ENCODE measurements around the gene UTP14A.

DNA sequence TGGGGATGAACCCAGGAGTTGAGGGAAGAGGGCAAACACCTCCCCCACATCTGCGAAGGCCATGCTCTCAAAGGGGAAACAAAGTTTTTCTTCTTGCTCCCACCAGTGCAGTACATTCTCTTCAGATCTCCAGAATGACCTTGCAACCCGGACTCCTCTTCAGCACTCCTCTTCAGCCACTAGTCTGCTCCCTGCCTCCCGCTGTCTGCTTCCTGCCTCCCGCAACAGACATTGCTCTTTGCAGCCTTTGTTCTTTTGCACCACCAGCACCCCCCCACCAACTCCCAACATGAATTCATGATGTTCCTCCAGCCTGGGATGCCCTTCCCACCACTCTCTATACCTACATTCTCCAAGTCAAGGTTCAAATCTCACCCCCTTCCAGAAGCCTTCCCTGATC is 32.1 kb downstream of the UTP14A start:
- TF ChIP-seq, protein P1, sequence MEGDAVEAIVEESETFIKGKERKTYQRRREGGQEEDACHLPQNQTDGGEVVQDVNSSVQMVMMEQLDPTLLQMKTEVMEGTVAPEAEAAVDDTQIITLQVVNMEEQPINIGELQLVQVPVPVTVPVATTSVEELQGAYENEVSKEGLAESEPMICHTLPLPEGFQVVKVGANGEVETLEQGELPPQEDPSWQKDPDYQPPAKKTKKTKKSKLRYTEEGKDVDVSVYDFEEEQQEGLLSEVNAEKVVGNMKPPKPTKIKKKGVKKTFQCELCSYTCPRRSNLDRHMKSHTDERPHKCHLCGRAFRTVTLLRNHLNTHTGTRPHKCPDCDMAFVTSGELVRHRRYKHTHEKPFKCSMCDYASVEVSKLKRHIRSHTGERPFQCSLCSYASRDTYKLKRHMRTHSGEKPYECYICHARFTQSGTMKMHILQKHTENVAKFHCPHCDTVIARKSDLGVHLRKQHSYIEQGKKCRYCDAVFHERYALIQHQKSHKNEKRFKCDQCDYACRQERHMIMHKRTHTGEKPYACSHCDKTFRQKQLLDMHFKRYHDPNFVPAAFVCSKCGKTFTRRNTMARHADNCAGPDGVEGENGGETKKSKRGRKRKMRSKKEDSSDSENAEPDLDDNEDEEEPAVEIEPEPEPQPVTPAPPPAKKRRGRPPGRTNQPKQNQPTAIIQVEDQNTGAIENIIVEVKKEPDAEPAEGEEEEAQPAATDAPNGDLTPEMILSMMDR (IDR thresholded peaks at IDR 0.05 in 8 of 11, conservative IDR thresholded peaks at IDR 0.05 in 3 of 11), result no peak
- TF ChIP-seq POLR2A (IDR thresholded peaks at IDR 0.05), result no peak
